Measurements from ENCODE around the gene SPECC1.

Gene SPECC1

GRCh38 chr17:19996086-19996485 is 13.1 kb upstream of the SPECC1 start:
- TF ChIP-seq, protein P1, sequence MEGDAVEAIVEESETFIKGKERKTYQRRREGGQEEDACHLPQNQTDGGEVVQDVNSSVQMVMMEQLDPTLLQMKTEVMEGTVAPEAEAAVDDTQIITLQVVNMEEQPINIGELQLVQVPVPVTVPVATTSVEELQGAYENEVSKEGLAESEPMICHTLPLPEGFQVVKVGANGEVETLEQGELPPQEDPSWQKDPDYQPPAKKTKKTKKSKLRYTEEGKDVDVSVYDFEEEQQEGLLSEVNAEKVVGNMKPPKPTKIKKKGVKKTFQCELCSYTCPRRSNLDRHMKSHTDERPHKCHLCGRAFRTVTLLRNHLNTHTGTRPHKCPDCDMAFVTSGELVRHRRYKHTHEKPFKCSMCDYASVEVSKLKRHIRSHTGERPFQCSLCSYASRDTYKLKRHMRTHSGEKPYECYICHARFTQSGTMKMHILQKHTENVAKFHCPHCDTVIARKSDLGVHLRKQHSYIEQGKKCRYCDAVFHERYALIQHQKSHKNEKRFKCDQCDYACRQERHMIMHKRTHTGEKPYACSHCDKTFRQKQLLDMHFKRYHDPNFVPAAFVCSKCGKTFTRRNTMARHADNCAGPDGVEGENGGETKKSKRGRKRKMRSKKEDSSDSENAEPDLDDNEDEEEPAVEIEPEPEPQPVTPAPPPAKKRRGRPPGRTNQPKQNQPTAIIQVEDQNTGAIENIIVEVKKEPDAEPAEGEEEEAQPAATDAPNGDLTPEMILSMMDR (conservative IDR thresholded peaks at IDR 0.05; ENCODE audit: low read length): no peak
- H3K4me3 ChIP-seq (ENCODE audit: low read length): no peak overlapping the region
- no peak for DNase-seq (ENCODE audit: low read depth)

DNA sequence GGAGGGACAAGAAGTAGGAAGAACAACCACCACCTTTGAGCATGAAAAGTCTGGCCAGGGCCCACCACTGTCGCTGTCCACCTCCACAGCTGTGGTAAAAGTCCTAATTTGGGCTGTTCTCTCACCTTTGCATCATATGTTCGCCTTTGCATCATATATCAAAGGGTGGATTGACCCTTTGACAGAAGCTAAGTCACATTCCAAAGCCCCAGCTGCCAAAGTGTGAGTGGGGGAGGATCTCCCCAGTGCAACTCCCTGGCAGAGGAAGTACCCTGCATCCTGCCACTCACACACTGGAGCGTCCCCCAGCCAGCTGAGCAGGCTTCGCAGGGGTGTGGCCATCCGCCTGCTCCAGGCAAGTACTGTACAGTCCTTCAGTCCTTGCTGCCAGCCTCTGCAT is 12.7 kb upstream of the SPECC1 start:
- no peak for DNase-seq (ENCODE audit: low read depth)
- TF ChIP-seq, protein P1 (conservative IDR thresholded peaks at IDR 0.05; ENCODE audit: low read length): no peak
- H3K4me3 ChIP-seq (ENCODE audit: low read length): no peak overlapping the region

- TF ChIP-seq, protein P1 (conservative IDR thresholded peaks at IDR 0.05; ENCODE audit: low read length): no peak
- H3K4me3 ChIP-seq (ENCODE audit: low read length): peak overlapping the region; percentile 61
- DNase-seq (ENCODE audit: low read depth): no peak
Observed at GRCh38 chr17:20008242-20009051, 712 bp upstream of the SPECC1 start.

- no peak for DNase-seq (ENCODE audit: low read depth)
- TF ChIP-seq, protein P1 (conservative IDR thresholded peaks at IDR 0.05; ENCODE audit: low read length): no peak
- H3K4me3 ChIP-seq (ENCODE audit: low read length): peak overlapping the region; percentile 61
Observed at GRCh38 chr17:20009052-20009301, 182 bp upstream of the SPECC1 start.

GRCh38 chr17:20010099-20010863 is 1.1 kb downstream of the SPECC1 start:
- TF ChIP-seq, protein P1 (conservative IDR thresholded peaks at IDR 0.05; ENCODE audit: low read length): peak; percentile 64
- DNase-seq (ENCODE audit: low read depth): peak; percentile 66
- peak overlapping the region; percentile 35 for H3K4me3 ChIP-seq (ENCODE audit: low read length)

GRCh38 chr17:20010936-20011335 is 1.8 kb downstream of the SPECC1 start:
- no peak for DNase-seq (ENCODE audit: low read depth)
- TF ChIP-seq, protein P1 (conservative IDR thresholded peaks at IDR 0.05; ENCODE audit: low read length): no peak
- no peak overlapping the region for H3K4me3 ChIP-seq (ENCODE audit: low read length)

Measured in AG10803 (cell line).